Left cardiac atrium (tissue), 4 donors: ENCODE measurements around the gene PFDN5. TPM values are rescaled to one million over a fixed set of nuclear protein-coding genes. Genes with fewer than 3 reads are reported as not detected.

Experiments
- ATAC-seq, 2 donors: fragments of 200-7000 bp; cut with Tn5 transposase; one replicate each; pipeline ENCODE4 v1.9.1; 2020; ENCODE audit warnings: mild to moderate bottlenecking in 2 of 2, moderate library complexity in 2 of 2
- DNase-seq: peaks from one replicate; pipeline ENCODE4 v3.0.0-alpha.2; 2020
- intact Hi-C, 2 donors: fragments of 100-400 bp; cut with DNase I; formaldehyde crosslinking; loops; one replicate each; pipeline versions ENCODE4 v1.14.1 to v1.15.1; 2022 to 2023
- total RNA-seq, 2 donors: library from RNA; stranded (reverse); fragmentation: NEBNext Ultra II Directional; extraction: Animal tissue kit (Norgen Biotek cat#: 25700); gene quantifications; one replicate each; pipeline ENCODE4 v1.2.1, GENCODE V29; 2021
- donor health status: DM: no; HTN: yes; CAD: no.
- donor health status: DM: no; HTN: yes; CAD: no; lungs with severe emphysema.
- donor health status: DM: yes; HTN: yes; CAD: no.
- donor health status: Dilated cardiomyopathy.

Gene PFDN5
- total RNA-seq, 2 donors from 2014 or later: 345 to 377 TPM

DNA sequence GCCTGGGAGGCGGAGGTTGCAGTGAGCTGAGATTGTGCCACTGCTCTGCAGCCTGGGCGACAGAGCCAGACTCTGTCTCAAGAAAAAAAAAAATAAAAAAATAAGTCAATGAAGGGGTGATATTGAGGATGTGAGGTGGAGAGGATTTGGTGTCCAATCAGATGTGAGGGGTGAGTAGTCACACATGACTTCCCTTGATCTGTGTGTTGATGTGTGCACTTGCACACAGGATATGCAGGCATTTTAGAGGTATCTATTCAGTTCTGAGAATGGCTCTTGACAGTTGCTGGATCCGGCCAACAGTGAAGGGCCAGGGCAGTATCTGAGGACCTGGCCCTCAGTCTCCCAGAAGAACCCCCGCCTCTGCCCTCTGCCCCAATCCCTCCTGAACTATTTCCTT, 48.6 kb downstream of the PFDN5 start:
- DNase-seq: no peak
- no peak for ATAC-seq
- intact Hi-C loops: loop anchor here in 1 of 2 donors (2.0 kb wide), 1 partner anchor 17 kb away; no protein-coding TSS in a partner anchor

DNA sequence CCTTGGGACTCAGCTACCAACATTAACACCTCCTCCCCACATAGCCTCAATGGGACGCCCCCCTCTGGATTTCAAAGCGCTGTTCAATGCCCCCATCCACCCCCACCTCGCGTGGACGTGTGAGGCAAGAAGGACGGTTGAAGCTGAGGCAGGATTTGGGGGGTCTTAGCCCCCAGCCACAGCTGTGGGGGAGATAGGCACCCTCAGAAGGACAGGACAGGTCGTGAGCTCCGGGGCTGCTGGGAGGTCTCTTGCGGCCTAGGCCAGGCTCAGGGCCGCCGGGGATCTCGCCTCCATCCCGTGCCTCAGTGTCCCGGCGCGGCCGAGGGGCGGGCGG, 49.1 kb downstream of the PFDN5 start:
- intact Hi-C loops: loop anchor here in 1 of 2 donors (2.0 kb wide), 1 partner anchor 18 kb away; no protein-coding TSS in a partner anchor
- DNase-seq: no peak
- ATAC-seq: no peak

DNA sequence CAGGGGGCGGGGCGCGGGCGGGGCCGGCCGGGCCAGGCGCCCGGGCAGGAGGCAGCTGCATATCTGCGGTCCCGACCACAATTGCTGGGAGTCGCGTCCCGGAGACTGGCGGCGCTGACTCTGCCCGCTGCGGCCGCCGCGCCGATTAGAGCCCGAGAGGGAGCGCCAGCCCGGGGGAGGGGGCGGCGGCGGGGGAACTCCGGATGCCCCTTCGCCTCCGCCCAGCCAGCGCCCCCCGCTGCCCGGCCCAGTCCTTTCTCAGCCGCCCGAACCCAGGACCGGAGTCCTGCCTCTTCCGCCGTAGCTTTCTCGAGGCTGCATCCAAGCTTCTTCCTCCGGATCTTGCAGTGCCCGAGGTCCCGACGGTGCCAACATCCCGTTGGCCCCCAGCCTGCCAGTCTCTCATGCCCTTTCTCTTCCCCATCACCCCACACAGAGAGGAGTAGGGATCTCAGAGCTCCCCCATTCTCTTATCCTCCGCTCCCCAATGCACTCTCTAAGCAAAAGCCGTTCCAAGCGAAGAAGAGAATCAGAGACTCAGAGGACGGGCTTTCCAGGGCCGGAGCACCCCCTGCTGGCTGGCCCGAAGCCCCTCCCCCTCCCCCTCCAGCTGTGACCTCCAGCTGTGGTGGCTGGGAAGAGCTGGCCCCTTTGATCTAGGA, 49.6 kb downstream of the PFDN5 start:
- ATAC-seq (peak; percentile 93 to 94), DNase-seq (peak; percentile 80)
- intact Hi-C loops: loop anchor here in 1 of 2 donors (2.0 kb wide), 1 partner anchor 18 kb away; no protein-coding TSS in a partner anchor

DNA sequence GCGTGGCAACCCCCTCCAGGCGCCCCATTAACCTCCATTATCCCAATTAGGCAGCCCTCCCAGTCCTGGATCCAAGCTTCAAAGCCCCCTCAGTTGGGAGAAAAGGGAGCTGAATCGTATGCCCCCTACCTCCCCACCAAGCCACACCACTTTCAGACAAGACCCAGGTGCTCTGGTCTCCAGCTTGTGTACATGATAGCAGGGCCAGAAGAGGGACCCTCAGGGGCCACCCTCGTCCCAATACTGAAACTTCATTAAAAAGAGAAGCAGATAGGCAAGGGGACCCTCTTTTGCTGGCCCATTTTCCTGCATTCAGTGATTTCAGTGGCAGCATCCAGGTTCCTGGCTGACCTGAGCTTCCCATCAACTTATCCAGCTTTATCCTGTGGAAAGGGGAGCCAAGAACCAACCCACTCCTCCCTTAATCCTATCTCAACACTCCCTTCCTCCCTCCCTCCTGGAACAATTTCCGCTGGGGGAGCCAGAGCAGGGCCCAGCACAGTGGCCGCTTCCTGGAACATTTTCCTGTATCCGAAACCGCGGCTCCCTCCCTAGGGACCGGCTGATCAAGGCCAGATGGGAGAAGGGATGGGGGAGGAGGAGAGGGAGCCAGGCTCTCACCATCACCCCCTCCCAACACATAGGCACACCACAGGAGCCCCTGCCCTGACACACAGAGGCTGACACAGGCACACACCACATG, 50.3 kb downstream of the PFDN5 start:
- intact Hi-C loops: loop anchor here in 1 of 2 donors (2.0 kb wide), 1 partner anchor 19 kb away; no protein-coding TSS in a partner anchor
- DNase-seq (peak; percentile 66), ATAC-seq (peak; percentile 36 to 45)

DNA sequence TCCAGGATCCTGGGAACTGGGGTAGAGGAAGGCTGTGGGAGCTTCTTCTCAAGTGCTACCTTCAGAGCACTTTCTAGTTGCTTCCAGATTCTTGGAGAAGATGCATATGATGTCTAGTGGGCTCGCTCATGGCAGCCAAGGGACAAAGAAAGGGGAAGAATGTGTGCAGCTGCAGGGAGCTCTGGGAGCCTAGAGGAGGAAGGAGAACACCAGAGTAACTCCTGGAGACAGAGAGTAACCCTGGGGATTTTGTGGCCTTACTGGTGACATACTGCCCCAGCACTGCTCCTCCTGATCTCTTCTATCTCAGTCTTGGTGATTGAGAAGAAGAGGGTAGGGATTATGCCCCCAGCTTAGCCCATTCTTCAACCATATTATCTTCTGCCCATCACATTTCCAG, 51.1 kb downstream of the PFDN5 start:
- intact Hi-C loops: no loop called here
- ATAC-seq (no peak), DNase-seq (no peak)

DNA sequence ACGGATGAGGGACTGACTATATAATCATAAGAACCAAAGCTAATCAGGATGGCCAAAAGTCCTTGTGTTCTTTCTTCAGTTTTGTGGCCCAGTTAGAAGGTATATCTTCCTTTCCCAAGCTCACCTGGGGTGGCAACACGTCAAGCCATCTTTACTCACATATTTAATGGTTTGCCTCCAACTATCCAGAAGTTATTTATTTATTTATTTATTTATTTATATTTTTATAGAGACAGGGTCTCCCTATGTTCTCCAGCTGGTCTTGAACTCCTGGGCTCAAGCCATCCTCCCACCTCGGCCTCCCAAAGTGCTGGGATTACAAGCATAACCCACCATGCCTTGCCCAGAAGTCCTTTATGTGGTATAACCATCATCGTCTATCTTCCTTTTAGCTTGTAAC, 52.6 kb downstream of the PFDN5 start:
- intact Hi-C loops: no loop called here
- DNase-seq: no peak

More for the DNA sequence above, 52.6 kb downstream of the PFDN5 start:
- no peak for ATAC-seq

Other genes starting within 250 kb of the PFDN5 start
- gene TNS2, start 245.5 kb upstream of the PFDN5 start, total RNA-seq: 100 to 1,000 TPM; 108 to 122 TPM
- gene SPRYD3, start 216.2 kb upstream of the PFDN5 start, total RNA-seq: 10 to 100 TPM; 34.3 to 51.3 TPM
- 100 to 1,000 TPM; 134 to 139 TPM for gene IGFBP6, start 197.9 kb upstream of the PFDN5 start, total RNA-seq
- not detected for gene SOAT2, start 192.1 kb upstream of the PFDN5 start, total RNA-seq
- 10 to 100 TPM; 19.0 to 20.0 TPM for gene ZNF740, start 114.8 kb upstream of the PFDN5 start, total RNA-seq
- 10 to 100 TPM; 16.8 to 19.7 TPM for gene CSAD, start 114.6 kb upstream of the PFDN5 start, total RNA-seq
- gene ITGB7, start 88.3 kb upstream of the PFDN5 start, total RNA-seq: 1 to 10 TPM in 1 of 2 donors, under 1 TPM in 1; 0.81 to 2.1 TPM
- gene RARG, start 63.3 kb upstream of the PFDN5 start, total RNA-seq: 10 to 100 TPM; 13.5 to 24.1 TPM
- gene ESPL1, start 27.2 kb upstream of the PFDN5 start, total RNA-seq: 1 to 10 TPM in 1 of 2 donors, under 1 TPM in 1; 0.58 to 1.3 TPM
- gene MYG1, start 4.2 kb downstream of the PFDN5 start, total RNA-seq: 10 to 100 TPM; 35.0 to 37.0 TPM
- gene AAAS, start 26.1 kb downstream of the PFDN5 start, total RNA-seq: 10 to 100 TPM; 35.7 to 40.3 TPM
- not detected for gene SP7, start 40.8 kb downstream of the PFDN5 start, total RNA-seq
- 10 to 100 TPM; 31.3 to 33.4 TPM for gene SP1, start 84.6 kb downstream of the PFDN5 start, total RNA-seq
- under 1 TPM in 1 of 2 donors, not detected in 1; 0.34 TPM for gene AMHR2, start 128.3 kb downstream of the PFDN5 start, total RNA-seq
- gene PRR13, start 146.2 kb downstream of the PFDN5 start, total RNA-seq: 10 to 100 TPM; 73.5 to 90.2 TPM
- gene PCBP2, start 156.6 kb downstream of the PFDN5 start, total RNA-seq: 100 to 1,000 TPM; 504 to 545 TPM
- 1 to 10 TPM; 9.1 to 9.7 TPM for gene MAP3K12, start 203.9 kb downstream of the PFDN5 start, total RNA-seq
- gene TARBP2, start 205.7 kb downstream of the PFDN5 start, total RNA-seq: 10 to 100 TPM; 12.5 to 15.3 TPM
- not detected for gene NPFF, start 211.9 kb downstream of the PFDN5 start, total RNA-seq